Erythroblast (primary cell): Measurements from ENCODE around the gene MBLAC1.
A peak's percentile ranks its signal among the peaks of the same experiment; 100 is the strongest.

Experiments used
- DNase-seq, 2 experiments: peaks; one replicate each; lab custom pipeline; 2025; lab: John Stamatoyannopoulos, UW
- GATA1 ChIP-seq: IDR thresholded peaks from 2 replicates; pipeline ENCODE4 v1.6.1; 2011; ENCODE audit warnings: low read depth, mild to moderate bottlenecking, control low read depth, low read length, moderate library complexity
- POLR2A ChIP-seq: IDR thresholded peaks from 2 replicates; pipeline ENCODE4 v1.6.1; 2011; ENCODE audit warnings: mild to moderate bottlenecking, low read length

Gene MBLAC1

GRCh38 chr7:100126931-100127865 is at the start of gene MBLAC1:
MBLAC1 (plus strand) TSS chr7:100126967; CDS start chr7:100127396, 429 bp downstream.
- TF ChIP-seq POLR2A (peak; percentile 71), GATA1 (no peak)
- peak; percentile 97 to 98 for DNase-seq

- TF ChIP-seq GATA1 (no peak), POLR2A (no peak)
- DNase-seq = no peak
These were observed 49.6 kb upstream of the MBLAC1 start for GRCh38 chr7:100077205-100077604.

GRCh38 chr7:100079024-100079560 is 47.7 kb upstream of the MBLAC1 start:
- DNase-seq = no peak
- TF ChIP-seq GATA1 = no peak
- no peak for TF ChIP-seq POLR2A

- peak; percentile 63 to 67 for DNase-seq
- TF ChIP-seq POLR2A = no peak
These were observed 45.7 kb upstream of the MBLAC1 start for GRCh38 chr7:100080907-100081534.

GRCh38 chr7:100081535-100082102 is 45.1 kb upstream of the MBLAC1 start, which contains the start of gene ZNF3:
ZNF3 (minus strand) TSS chr7:100081723; CDS start chr7:100077357, 4,366 bp downstream.
- TF ChIP-seq POLR2A (peak; percentile 86), GATA1 (no peak)
- DNase-seq = peak; percentile 100

GRCh38 chr7:100082978-100083377 is 43.8 kb upstream of the MBLAC1 start:
- no peak for DNase-seq
- TF ChIP-seq POLR2A (no peak), GATA1 (no peak)

- no peak for DNase-seq
- no peak for TF ChIP-seq GATA1
- no peak for TF ChIP-seq POLR2A
These were observed 41.3 kb upstream of the MBLAC1 start for GRCh38 chr7:100085515-100085914.

- DNase-seq = no peak
- TF ChIP-seq POLR2A (no peak), GATA1 (no peak)
These were observed 39.6 kb upstream of the MBLAC1 start for GRCh38 chr7:100087055-100087750.

- TF ChIP-seq POLR2A = no peak
- no peak for TF ChIP-seq GATA1
- DNase-seq = no peak
These were observed 38.6 kb upstream of the MBLAC1 start for GRCh38 chr7:100088095-100088620.

- TF ChIP-seq POLR2A = peak; percentile 79
- TF ChIP-seq GATA1 = no peak
- peak; percentile 90 to 94 for DNase-seq
These were observed 37.9 kb upstream of the MBLAC1 start, which contains the start of gene COPS6 for GRCh38 chr7:100088621-100089457. COPS6 (plus strand) TSS chr7:100088969; CDS start chr7:100088991, 22 bp downstream.

- DNase-seq = no peak
- TF ChIP-seq POLR2A (no peak), GATA1 (no peak)
These were observed 37.1 kb upstream of the MBLAC1 start for GRCh38 chr7:100089458-100090196.
